ENCODE measurements around the gene CACNB2.
"Not testable (repeated sequence)": the region's sequence is repeated elsewhere in the genome, so short reads cannot be mapped to it uniquely, and the experiment has no call there.

The CACNB2 gene

DNA sequence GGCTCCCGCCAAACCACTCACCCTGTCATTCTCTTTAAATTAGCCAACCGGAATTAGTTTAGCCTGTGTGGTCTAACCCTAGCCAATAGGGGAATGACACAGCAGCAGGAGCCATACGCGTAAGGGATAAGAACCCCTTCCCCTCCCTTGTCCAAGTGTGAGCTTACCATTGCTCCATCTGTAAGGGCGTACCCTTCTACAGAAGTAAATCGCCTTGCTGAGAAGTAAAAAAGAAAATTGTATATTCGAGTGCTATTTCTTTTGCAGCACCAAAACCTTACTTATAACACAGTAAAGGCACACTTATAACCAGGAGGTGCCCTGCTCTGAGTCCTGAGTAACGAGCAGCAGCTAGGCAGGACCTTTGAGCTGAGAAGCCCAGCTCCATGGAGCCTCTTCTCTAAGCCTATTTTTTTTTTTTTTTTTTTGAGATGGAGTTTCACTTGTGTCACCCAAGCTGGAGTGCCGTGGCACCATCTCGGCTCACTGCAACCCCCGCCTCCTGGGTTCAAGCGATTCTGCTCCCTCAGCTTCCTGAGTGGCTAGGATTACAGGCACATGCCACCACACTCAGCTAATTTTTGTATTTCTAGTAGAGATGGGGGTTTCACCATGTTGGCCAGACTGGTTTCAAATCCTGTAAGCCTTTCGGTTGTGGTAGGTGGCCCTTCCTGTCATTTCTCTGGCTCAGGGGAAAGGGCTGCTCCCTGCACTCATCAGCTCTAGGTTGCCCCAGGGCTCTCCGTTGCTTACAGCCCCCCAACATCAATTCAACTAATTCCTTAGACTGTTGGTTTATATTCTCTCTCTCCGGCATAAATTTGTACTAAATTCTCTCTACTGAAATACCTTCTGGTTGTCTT is 437.8 kb downstream of the CACNB2 start:
- no peak for DNase-seq

DNA sequence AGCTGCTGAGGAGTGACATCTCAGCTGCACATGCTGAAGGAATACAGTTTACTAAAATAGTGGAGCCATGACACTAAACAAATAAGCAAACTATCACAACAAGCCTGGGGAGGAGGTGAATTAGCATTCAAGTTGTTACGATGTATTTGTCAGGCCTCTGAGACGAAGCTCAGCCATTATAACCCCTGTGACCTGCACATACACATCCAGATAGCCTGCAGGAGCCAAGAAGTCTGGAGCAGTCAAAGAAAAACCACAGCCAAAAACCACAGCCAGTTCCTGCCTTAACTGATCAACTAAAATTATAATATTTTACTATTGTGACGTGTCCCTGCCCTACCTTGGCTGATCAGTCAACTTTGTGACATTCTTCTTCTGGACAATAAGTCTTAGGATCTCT is 442.6 kb downstream of the CACNB2 start:
- DNase-seq = no peak

DNA sequence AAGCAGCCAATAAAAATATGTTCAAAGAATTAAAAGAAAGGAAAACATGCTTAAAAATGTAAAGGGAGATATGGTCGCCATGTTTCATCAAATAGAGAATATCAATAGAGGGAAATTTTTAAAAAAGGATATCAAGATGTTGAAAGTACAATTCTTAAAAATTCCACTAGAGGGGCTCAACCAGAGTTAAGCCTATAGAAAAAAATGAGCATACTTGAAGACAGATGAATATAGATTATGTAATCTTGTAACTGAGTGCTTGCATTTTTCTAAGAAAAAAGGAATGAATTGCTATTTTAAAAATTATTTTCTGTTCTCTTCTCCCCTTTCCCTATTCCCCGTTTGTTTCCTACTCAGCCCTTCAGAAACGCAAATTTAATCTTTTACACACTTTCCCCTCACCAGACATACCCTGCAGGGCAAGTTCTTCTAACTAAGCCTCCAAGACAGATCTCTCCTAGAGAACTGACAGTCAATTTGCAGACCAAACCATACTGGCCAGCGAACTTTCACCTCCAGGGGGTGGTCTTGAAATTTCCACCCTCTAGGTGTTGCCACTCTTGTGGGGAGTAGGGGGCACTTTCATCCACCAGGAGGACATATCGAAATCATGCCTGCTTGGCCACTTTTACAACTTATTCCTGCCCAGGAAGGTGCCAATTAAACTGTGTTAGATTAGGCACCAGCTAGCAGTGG is 443.5 kb downstream of the CACNB2 start:
- DNase-seq = no peak

DNA sequence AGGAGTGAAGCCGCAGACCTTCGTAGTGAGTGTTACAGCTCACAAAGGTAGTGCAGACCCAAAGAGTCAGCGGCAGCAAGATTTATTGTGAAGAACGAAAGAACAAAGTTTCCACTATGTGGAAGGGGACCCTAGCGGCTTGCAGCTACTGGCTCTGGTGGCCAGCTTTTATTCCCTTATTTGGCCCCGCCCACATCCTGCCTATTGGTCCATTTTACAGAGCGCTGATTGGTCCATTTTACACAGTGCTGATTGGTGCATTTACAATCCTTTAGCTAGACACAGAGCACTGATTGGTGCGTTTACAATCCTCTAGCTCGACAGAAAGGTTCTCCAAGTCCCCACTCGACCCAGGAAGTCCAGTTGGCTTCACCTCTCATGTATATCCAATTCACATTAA is 446.4 kb downstream of the CACNB2 start:
- not testable (repeated sequence) for DNase-seq

DNA sequence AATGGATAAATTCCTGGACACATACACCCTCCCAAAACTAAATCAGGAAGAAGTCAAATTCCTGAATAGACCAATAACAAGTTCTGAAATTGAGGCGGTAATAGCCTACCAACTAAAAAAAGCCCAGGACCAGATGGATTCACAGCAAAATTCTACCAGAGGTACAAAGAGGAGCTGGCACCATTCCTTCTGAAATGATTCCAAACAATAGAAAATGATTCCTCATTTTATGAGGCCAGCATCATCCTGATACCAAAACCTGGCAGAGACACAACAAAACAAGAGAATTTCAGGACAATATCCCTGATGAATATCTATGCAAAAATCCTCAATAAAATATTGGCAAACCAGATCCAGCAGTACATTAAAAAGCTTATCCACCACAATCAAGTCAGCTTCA is 450.9 kb downstream of the CACNB2 start:
- DNase-seq = not testable (repeated sequence)
